GM12891 (cell line): ENCODE results near the gene SAMD5.

Source experiments
- PAX5 ChIP-seq: IDR thresholded peaks from 2 replicates; pipeline ENCODE4 v1.6.1; 2011; ENCODE audit warnings: low read length, moderate library complexity, mild to moderate bottlenecking; ENCODE audit not compliant: insufficient read depth, severe bottlenecking
- POLR2A ChIP-seq: IDR thresholded peaks from 2 replicates; pipeline ENCODE4 v1.6.1; 2011; ENCODE audit warnings: low read depth, low read length, control low read depth
- POLR2AphosphoS5 ChIP-seq: IDR thresholded peaks from 2 replicates; pipeline ENCODE4 v1.6.1; 2011; ENCODE audit warnings: low read depth, low read length, control low read depth
- POU2F2 ChIP-seq: IDR thresholded peaks from 2 replicates; pipeline ENCODE4 v1.6.1; 2011; ENCODE audit warnings: low read depth, mild to moderate bottlenecking, control low read depth, low read length, moderate library complexity
- SPI1 ChIP-seq: IDR thresholded peaks from 2 replicates; pipeline ENCODE4 v1.6.1; 2011; ENCODE audit warnings: low read depth, low read length, control low read depth
- TAF1 ChIP-seq: IDR thresholded peaks from 2 replicates; pipeline ENCODE4 v1.6.1; 2011; ENCODE audit warnings: low read depth, low read length, control low read depth

DNA sequence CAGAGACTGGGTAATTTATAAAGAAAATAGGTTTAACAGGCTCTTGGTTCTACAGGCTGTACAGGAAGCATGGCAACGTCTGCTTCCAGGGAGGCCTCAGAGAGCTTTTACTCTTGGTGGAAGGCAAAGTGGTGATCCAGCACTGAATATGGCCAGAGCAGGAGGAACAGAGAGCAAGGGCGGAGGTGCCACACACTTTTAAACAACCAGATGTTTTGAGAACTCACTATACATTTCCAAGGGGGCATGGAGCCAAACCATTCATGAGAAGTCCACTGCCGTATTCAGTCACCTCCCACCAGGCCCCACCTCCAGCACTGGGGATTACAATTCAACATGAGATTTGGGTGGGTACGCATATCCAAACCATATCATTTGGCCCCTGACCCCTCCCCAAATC is 18.7 kb downstream of the SAMD5 start:
- TF ChIP-seq POLR2A (no peak), SPI1 (no peak), POLR2AphosphoS5 (no peak), TAF1 (no peak), PAX5 (no peak), POU2F2 (no peak)
